ENCODE results near the gene FATE1. TPM values are rescaled to one million over a fixed set of nuclear protein-coding genes. Genes with fewer than 3 reads are reported as not detected.

The FATE1 gene
- total RNA-seq, 1 donor from 2014 or later, result not detected

DNA sequence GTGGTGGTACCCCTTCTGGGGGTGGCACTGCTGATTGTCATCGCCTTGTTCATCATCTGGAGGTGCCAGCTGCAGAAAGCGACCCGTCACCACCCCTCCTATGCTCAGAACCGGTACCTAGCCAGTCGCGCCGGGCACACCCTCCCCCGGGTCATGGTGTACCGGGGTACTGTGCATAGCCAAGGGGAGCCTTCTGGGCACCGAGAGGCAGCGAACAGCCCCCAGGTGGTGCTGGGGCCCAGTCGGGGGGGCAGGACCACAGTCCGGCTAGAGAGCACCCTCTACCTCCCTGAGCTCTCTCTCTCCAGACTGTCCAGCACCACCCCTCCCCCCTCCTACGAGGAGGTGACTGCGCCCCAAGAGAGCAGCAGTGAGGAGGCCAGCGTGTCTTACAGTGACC, 15.3 kb upstream of the FATE1 start:
- H3K4me2 ChIP-seq (ENCODE audit: low read length), result no peak overlapping the region
- H4K20me1 ChIP-seq (ENCODE audit: insufficient read depth, low read length), result no peaks in the 10 kb centered on the region
- no peak for TF ChIP-seq EZH2 (IDR thresholded peaks at IDR 0.05; ENCODE audit: insufficient read depth, low read length)
- TF ChIP-seq, protein P1, sequence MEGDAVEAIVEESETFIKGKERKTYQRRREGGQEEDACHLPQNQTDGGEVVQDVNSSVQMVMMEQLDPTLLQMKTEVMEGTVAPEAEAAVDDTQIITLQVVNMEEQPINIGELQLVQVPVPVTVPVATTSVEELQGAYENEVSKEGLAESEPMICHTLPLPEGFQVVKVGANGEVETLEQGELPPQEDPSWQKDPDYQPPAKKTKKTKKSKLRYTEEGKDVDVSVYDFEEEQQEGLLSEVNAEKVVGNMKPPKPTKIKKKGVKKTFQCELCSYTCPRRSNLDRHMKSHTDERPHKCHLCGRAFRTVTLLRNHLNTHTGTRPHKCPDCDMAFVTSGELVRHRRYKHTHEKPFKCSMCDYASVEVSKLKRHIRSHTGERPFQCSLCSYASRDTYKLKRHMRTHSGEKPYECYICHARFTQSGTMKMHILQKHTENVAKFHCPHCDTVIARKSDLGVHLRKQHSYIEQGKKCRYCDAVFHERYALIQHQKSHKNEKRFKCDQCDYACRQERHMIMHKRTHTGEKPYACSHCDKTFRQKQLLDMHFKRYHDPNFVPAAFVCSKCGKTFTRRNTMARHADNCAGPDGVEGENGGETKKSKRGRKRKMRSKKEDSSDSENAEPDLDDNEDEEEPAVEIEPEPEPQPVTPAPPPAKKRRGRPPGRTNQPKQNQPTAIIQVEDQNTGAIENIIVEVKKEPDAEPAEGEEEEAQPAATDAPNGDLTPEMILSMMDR (IDR thresholded peaks at IDR 0.05; ENCODE audit: insufficient read depth, low read depth, low read length), result no peak
- no peaks in the 10 kb centered on the region for H3K79me2 ChIP-seq (ENCODE audit: insufficient read depth, low read length)
- H3K27ac Mint-ChIP-seq (ENCODE audit: unreplicated experiment), result no peak overlapping the region
- peaks cover 21% of the 10 kb centered on the region for H3K4me1 Mint-ChIP-seq (ENCODE audit: low read depth, unreplicated experiment)
- H3K4me1 ChIP-seq (ENCODE audit: insufficient read depth, low read length), result no peaks in the 10 kb centered on the region
- no peaks in the 10 kb centered on the region for H3K9me3 Mint-ChIP-seq (ENCODE audit: unreplicated experiment)
- H3K4me3 Mint-ChIP-seq (ENCODE audit: unreplicated experiment), result no peak overlapping the region
- H3K9ac ChIP-seq (ENCODE audit: low read length), result no peak overlapping the region
- H3K27ac ChIP-seq (ENCODE audit: low read depth, low read length), result no peak overlapping the region
- H2AFZ ChIP-seq (ENCODE audit: low read depth, low read length), result no peak overlapping the region
- peaks cover 4% of the 10 kb centered on the region for H3K27me3 Mint-ChIP-seq (ENCODE audit: low read depth, unreplicated experiment)
- H3K36me3 ChIP-seq (ENCODE audit: insufficient read depth, low read length), result no peaks in the 10 kb centered on the region
- no peaks in the 10 kb centered on the region for H3K9me3 ChIP-seq (ENCODE audit: insufficient read depth, low read depth, low read length)
- DNase-seq (ENCODE audit: low read depth) (no peak), FAIRE-seq (no peak)
- H3K36me3 Mint-ChIP-seq (ENCODE audit: low read depth, unreplicated experiment), result no peaks in the 10 kb centered on the region
- no peaks in the 10 kb centered on the region for H3K27me3 ChIP-seq (ENCODE audit: insufficient read depth, low read length)
- H3K4me3 ChIP-seq (ENCODE audit: insufficient read depth, low read depth, low read length), result no peak overlapping the region

DNA sequence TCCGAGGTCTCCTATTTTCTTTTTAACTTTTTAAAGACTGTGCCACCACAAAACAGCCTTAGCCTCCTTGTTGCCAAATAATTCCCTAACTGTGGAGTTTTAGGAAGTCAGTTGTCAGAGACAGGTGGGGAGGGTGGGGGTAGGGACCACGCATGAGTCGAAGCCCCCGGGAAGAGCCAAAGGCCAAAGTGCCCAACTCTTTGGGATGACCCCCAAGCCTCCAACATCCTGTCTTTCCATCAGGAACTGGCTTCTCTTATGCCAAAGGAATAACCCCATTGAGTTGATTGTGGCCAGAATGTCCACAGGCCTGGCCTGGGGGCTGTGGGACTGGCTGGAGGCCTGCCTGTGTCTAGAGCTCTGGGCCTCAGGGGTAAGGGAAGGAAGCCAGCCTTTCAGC, 14.8 kb upstream of the FATE1 start:
- Histone ChIP-seq H3K4me1 (ENCODE audit: insufficient read depth, low read length) (no peaks in the 10 kb centered on the region), H3K4me2 (ENCODE audit: low read length) (no peak overlapping the region), H3K27me3 (ENCODE audit: insufficient read depth, low read length) (no peaks in the 10 kb centered on the region), H3K9ac (ENCODE audit: low read length) (no peak overlapping the region), H3K36me3 (ENCODE audit: insufficient read depth, low read length) (no peaks in the 10 kb centered on the region), H4K20me1 (ENCODE audit: insufficient read depth, low read length) (no peaks in the 10 kb centered on the region), H3K9me3 (ENCODE audit: insufficient read depth, low read depth, low read length) (no peaks in the 10 kb centered on the region), H3K4me3 (ENCODE audit: insufficient read depth, low read depth, low read length) (no peak overlapping the region), H3K27ac (ENCODE audit: low read depth, low read length) (no peak overlapping the region), H3K79me2 (ENCODE audit: insufficient read depth, low read length) (no peaks in the 10 kb centered on the region), H2AFZ (ENCODE audit: low read depth, low read length) (no peak overlapping the region)
- no peak for DNase-seq (ENCODE audit: low read depth)
- Mint-ChIP-seq H3K27me3 (ENCODE audit: low read depth, unreplicated experiment) (peaks cover 2% of the 10 kb centered on the region), H3K4me3 (ENCODE audit: unreplicated experiment) (no peak overlapping the region), H3K27ac (ENCODE audit: unreplicated experiment) (no peak overlapping the region), H3K36me3 (ENCODE audit: low read depth, unreplicated experiment) (no peaks in the 10 kb centered on the region), H3K4me1 (ENCODE audit: low read depth, unreplicated experiment) (peaks cover 21% of the 10 kb centered on the region), H3K9me3 (ENCODE audit: unreplicated experiment) (no peaks in the 10 kb centered on the region)
- TF ChIP-seq, protein P1 (IDR thresholded peaks at IDR 0.05; ENCODE audit: insufficient read depth, low read depth, low read length), result no peak
- no peak for TF ChIP-seq EZH2 (IDR thresholded peaks at IDR 0.05; ENCODE audit: insufficient read depth, low read length)
- FAIRE-seq, result no peak

DNA sequence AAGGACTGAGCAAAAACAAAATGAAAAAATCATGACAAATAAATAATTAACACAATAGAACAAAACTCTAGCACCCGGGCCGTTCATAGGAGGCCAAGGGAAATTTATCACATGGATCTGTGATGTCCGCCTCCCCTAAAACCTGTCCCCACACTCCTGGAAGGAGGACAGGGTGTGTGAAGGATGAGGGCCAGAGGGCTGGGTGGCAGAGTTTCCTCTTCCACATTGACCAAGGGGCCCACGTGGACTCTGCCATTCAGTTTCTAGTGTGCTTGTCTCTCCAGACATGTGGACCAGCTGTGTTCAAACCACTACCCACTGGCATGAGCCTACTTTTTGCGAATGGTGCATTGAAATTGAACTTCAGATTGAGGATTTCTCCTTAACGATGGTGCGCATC, 14.3 kb upstream of the FATE1 start:
- Mint-ChIP-seq H3K9me3 (ENCODE audit: unreplicated experiment) (no peaks in the 10 kb centered on the region), H3K27me3 (ENCODE audit: low read depth, unreplicated experiment) (peaks cover 2% of the 10 kb centered on the region), H3K36me3 (ENCODE audit: low read depth, unreplicated experiment) (no peaks in the 10 kb centered on the region), H3K4me1 (ENCODE audit: low read depth, unreplicated experiment) (peaks cover 21% of the 10 kb centered on the region), H3K4me3 (ENCODE audit: unreplicated experiment) (no peak overlapping the region), H3K27ac (ENCODE audit: unreplicated experiment) (no peak overlapping the region)
- H3K4me3 ChIP-seq (ENCODE audit: insufficient read depth, low read depth, low read length), result no peak overlapping the region
- no peak for DNase-seq (ENCODE audit: low read depth)
- H3K79me2 ChIP-seq (ENCODE audit: insufficient read depth, low read length), result no peaks in the 10 kb centered on the region
- H3K4me2 ChIP-seq (ENCODE audit: low read length), result no peak overlapping the region
- H3K27me3 ChIP-seq (ENCODE audit: insufficient read depth, low read length), result no peaks in the 10 kb centered on the region
- H3K36me3 ChIP-seq (ENCODE audit: insufficient read depth, low read length), result no peaks in the 10 kb centered on the region
- H3K4me1 ChIP-seq (ENCODE audit: insufficient read depth, low read length), result no peaks in the 10 kb centered on the region
- H2AFZ ChIP-seq (ENCODE audit: low read depth, low read length), result no peak overlapping the region
- no peaks in the 10 kb centered on the region for H3K9me3 ChIP-seq (ENCODE audit: insufficient read depth, low read depth, low read length)
- TF ChIP-seq, protein P1 (IDR thresholded peaks at IDR 0.05; ENCODE audit: insufficient read depth, low read depth, low read length), result no peak
- no peak for TF ChIP-seq EZH2 (IDR thresholded peaks at IDR 0.05; ENCODE audit: insufficient read depth, low read length)
- H3K27ac ChIP-seq (ENCODE audit: low read depth, low read length), result no peak overlapping the region
- H4K20me1 ChIP-seq (ENCODE audit: insufficient read depth, low read length), result no peaks in the 10 kb centered on the region
- no peak for FAIRE-seq
- no peak overlapping the region for H3K9ac ChIP-seq (ENCODE audit: low read length)
